ENCODE results near the gene NRG3.
"Not testable (repeated sequence)": the region's sequence is repeated elsewhere in the genome, so short reads cannot be mapped to it uniquely, and the experiment has no call there.

The NRG3 gene

GRCh38 chr10:82335831-82336230, 460.8 kb downstream of the NRG3 start:
- in situ Hi-C loops (cut with HindIII; ENCODE audit: low pct_ligation_motif_present, low sequenced_read_pairs), result no loop called here
- Histone ChIP-seq H3K4me3 (ENCODE audit: low read depth, low read length) (no peak overlapping the region), H3K27ac (no peak overlapping the region), H3K36me3 (replicated peaks) (no peaks in the 10 kb centered on the region), H3K27me3 (replicated peaks) (no peaks in the 10 kb centered on the region)
- TF ChIP-seq, protein P1, sequence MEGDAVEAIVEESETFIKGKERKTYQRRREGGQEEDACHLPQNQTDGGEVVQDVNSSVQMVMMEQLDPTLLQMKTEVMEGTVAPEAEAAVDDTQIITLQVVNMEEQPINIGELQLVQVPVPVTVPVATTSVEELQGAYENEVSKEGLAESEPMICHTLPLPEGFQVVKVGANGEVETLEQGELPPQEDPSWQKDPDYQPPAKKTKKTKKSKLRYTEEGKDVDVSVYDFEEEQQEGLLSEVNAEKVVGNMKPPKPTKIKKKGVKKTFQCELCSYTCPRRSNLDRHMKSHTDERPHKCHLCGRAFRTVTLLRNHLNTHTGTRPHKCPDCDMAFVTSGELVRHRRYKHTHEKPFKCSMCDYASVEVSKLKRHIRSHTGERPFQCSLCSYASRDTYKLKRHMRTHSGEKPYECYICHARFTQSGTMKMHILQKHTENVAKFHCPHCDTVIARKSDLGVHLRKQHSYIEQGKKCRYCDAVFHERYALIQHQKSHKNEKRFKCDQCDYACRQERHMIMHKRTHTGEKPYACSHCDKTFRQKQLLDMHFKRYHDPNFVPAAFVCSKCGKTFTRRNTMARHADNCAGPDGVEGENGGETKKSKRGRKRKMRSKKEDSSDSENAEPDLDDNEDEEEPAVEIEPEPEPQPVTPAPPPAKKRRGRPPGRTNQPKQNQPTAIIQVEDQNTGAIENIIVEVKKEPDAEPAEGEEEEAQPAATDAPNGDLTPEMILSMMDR (IDR thresholded peaks at IDR 0.05; ENCODE audit: low read depth, low read length, missing control alignments), result no peak
- no peak for DNase-seq

- TF ChIP-seq, protein P1 (IDR thresholded peaks at IDR 0.05; ENCODE audit: low read depth, low read length, missing control alignments), result no peak
- in situ Hi-C loops (cut with HindIII; ENCODE audit: low pct_ligation_motif_present, low sequenced_read_pairs), result no loop called here
- no peak for DNase-seq
- Histone ChIP-seq H3K36me3 (replicated peaks) (no peaks in the 10 kb centered on the region), H3K27ac (no peak overlapping the region), H3K27me3 (replicated peaks) (no peaks in the 10 kb centered on the region), H3K4me3 (ENCODE audit: low read depth, low read length) (no peak overlapping the region)
Observed at GRCh38 chr10:82340166-82340565, 465.2 kb downstream of the NRG3 start.

DNA sequence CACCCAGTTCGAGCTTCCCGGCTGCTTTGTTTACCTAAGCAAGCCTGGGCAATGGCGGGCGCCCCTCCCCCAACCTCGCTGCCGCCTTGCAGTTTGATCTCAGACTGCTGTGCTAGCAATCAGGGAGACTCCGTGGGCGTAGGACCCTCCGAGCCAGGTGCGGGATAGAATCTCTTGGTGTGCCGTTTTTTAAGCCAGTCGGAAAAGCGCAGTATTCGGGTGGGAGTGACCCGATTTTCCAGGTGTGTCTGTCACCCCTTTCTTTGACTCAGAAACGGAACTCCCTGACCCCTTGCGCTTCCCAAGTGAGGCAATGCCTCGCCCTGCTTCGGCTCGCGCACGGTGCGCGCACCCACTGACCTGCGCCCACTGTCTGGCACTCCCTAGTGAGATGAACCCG, 474.6 kb downstream of the NRG3 start:
- DNase-seq; in situ Hi-C loops (cut with HindIII; ENCODE audit: low pct_ligation_motif_present, low sequenced_read_pairs); H3K4me3 ChIP-seq (ENCODE audit: low read depth, low read length); H3K27me3 ChIP-seq (replicated peaks); H3K36me3 ChIP-seq (replicated peaks); H3K27ac ChIP-seq: not testable (repeated sequence)

GRCh38 chr10:82353381-82353780, 478.4 kb downstream of the NRG3 start:
- TF ChIP-seq, protein P1 (IDR thresholded peaks at IDR 0.05; ENCODE audit: low read depth, low read length, missing control alignments), result no peak
- in situ Hi-C loops (cut with HindIII; ENCODE audit: low pct_ligation_motif_present, low sequenced_read_pairs), result no loop called here

DNA sequence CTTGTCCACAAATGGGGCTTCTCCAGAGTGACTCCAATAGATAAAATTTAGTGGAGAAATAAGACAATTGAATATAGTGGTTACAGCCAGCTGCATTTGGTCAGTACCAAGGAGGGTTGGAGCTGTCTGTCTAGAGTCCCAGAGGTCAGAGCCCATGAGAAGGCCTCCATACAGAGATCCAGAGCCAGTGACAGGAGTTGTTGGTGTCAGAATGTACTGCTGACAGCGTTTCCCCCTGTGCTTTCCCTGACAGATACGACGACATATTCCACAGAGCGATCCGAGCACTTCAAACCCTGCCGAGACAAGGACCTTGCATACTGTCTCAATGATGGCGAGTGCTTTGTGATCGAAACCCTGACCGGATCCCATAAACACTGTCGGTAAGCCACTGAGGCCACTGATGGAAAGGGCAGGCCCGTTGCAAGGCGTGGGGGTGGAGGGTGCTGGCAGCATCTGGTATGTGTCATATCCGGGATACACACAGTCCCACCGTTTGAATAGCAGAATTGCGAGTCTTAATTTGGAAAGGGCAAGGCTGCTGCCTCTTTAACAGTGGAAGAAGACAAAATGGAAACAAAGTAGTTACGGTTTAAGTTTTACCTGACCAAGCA, 483.6 kb downstream of the NRG3 start:
- no peak for DNase-seq
- Histone ChIP-seq H3K36me3 (replicated peaks) (no peaks in the 10 kb centered on the region), H3K27me3 (replicated peaks) (no peaks in the 10 kb centered on the region), H3K4me3 (ENCODE audit: low read depth, low read length) (no peak overlapping the region), H3K27ac (no peak overlapping the region)
- TF ChIP-seq, protein P1 (IDR thresholded peaks at IDR 0.05; ENCODE audit: low read depth, low read length, missing control alignments), result no peak
- in situ Hi-C loops (cut with HindIII; ENCODE audit: low pct_ligation_motif_present, low sequenced_read_pairs), result no loop called here

More at GRCh38 chr10:82353381-82353780, 478.4 kb downstream of the NRG3 start:
- H3K36me3 ChIP-seq (replicated peaks), result no peaks in the 10 kb centered on the region
- H3K4me3 ChIP-seq (ENCODE audit: low read depth, low read length), result no peak overlapping the region
- no peak overlapping the region for H3K27ac ChIP-seq
- H3K27me3 ChIP-seq (replicated peaks), result no peaks in the 10 kb centered on the region
- no peak for DNase-seq

DNA sequence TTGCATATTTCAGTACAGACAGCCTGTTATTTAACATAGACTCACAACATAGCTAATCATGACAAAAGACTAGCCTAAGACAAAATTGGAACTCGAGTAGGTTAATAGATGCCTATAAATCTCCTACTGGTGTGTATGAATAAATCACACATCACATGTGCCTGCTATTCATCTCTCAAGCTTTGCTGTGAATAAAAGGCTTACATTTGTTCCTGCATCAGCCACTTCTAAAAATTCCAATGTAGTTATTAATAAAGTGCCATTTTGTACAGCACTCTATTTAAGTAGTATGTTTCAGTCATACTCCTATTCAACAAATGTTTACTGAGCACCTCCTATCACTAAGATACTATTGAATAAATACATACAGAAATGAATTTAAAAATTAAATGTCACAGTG, 486.3 kb downstream of the NRG3 start:
- Histone ChIP-seq H3K36me3 (replicated peaks) (no peaks in the 10 kb centered on the region), H3K27ac (no peak overlapping the region), H3K4me3 (ENCODE audit: low read depth, low read length) (no peak overlapping the region), H3K27me3 (replicated peaks) (no peaks in the 10 kb centered on the region)
- TF ChIP-seq, protein P1 (IDR thresholded peaks at IDR 0.05; ENCODE audit: low read depth, low read length, missing control alignments), result no peak
- DNase-seq, result no peak
- in situ Hi-C loops (cut with HindIII; ENCODE audit: low pct_ligation_motif_present, low sequenced_read_pairs), result no loop called here

Data from brain microvascular endothelial cell (primary cell).